ENCODE results near the gene ATP5ME. TPM values are rescaled to one million over a fixed set of nuclear protein-coding genes. Genes with fewer than 3 reads are reported as not detected.

ATP5ME gene
- total and polyA plus RNA-seq, 11 donors: 210 to 2,413 (median 800) TPM

DNA sequence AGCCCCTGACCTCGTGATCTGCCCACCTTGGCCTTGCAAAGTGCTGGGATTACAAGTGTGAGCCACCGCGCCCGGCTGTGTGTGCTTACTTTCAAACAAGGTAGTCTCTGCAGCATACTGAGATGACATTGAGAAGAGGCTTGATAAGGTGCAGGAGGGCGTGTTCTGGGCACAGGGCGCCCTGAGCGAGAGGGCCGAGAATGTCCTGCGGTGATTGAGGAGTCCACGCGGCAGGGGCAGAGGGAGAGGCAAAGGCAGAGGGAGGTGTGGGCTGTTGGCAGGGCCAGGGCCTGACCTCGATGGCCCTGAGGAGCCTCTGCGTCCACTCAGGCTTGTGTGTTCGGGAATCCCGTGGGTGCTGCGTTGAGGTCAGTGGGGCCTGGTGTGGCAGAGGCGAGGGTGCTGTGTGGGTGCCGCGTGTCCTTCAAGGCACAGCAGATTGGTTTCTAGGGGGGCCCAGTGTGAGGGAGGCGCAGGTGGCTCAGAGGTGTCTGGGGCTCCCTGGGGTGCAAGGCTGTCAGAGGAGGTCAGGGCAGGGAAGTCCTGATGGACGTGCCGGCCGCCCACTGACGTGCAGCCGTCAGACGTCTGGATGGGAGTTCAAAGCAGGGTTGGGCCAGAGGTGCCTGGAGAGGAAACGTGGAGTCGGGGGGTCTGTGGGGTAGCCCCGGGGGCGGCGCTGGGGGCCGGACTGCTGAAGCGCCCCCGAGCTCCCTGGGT lies 43.7 kb upstream of the ATP5ME start:
- Histone ChIP-seq H3K4me1 (peaks cover 0 to 35% (median 12%) of the 10 kb centered on the region in 12 donors), H3K4me3 (no peak overlapping the region), H3K27ac (no peak overlapping the region), H3K36me3 (peaks cover 0 to 10% (median 0%) of the 10 kb centered on the region in 9 donors), H3K27me3 (no peaks in the 10 kb centered on the region), H3K9me3 (no peaks in the 10 kb centered on the region)
- intact Hi-C loops (cut with DNase I): no loop called here
- peak; percentile 23 to 53 (median 38) for ATAC-seq
- WGBS, 4 donors: 71 to 80% (median 75%) methylated on average over 24 to 34 of the region's 34 CpGs
- no peak for TF ChIP-seq POLR2A (IDR thresholded peaks at IDR 0.05)
- TF ChIP-seq, protein P1, sequence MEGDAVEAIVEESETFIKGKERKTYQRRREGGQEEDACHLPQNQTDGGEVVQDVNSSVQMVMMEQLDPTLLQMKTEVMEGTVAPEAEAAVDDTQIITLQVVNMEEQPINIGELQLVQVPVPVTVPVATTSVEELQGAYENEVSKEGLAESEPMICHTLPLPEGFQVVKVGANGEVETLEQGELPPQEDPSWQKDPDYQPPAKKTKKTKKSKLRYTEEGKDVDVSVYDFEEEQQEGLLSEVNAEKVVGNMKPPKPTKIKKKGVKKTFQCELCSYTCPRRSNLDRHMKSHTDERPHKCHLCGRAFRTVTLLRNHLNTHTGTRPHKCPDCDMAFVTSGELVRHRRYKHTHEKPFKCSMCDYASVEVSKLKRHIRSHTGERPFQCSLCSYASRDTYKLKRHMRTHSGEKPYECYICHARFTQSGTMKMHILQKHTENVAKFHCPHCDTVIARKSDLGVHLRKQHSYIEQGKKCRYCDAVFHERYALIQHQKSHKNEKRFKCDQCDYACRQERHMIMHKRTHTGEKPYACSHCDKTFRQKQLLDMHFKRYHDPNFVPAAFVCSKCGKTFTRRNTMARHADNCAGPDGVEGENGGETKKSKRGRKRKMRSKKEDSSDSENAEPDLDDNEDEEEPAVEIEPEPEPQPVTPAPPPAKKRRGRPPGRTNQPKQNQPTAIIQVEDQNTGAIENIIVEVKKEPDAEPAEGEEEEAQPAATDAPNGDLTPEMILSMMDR (IDR thresholded peaks at IDR 0.05): no peak
- DNase-seq: peak in 1 of 5 donors; percentile 24

DNA sequence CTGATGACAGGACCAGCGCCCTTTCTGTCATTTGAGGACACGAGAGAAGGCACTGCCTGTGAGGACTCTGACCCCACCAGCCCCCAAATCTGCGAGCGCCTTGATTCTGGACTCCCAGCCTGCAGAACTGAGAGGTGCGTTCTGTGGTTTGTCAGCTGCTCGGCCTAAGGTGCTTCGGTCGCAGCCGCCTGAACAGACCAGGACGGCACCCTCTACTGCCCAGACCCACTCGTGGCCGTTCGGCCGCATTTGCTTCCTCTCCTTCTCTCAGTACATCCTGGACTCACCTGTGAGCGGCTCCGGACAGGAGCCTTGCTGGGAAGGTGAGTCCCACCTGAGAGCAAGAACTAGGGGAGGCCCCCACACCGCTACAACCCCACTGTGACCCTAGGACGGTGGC lies 40.0 kb upstream of the ATP5ME start:
- H3K27ac ChIP-seq: no peak overlapping the region
- no peaks in the 10 kb centered on the region for H3K9me3 ChIP-seq
- ATAC-seq: peak in 1 of 4 donors; percentile 8
- TF ChIP-seq, protein P1 (IDR thresholded peaks at IDR 0.05): no peak
- no peak for TF ChIP-seq POLR2A (IDR thresholded peaks at IDR 0.05)
- peaks cover 0 to 12% (median 0%) of the 10 kb centered on the region in 9 donors for H3K36me3 ChIP-seq
- H3K27me3 ChIP-seq: no peaks in the 10 kb centered on the region
- WGBS, 4 donors: 90 to 92% (median 91%) methylated on average over 14 to 18 of the region's 18 CpGs
- intact Hi-C loops (cut with DNase I): no loop called here
- H3K4me1 ChIP-seq: peaks cover 0 to 23% (median 7%) of the 10 kb centered on the region in 12 donors
- DNase-seq: peak in 1 of 5 donors; percentile 5
- H3K4me3 ChIP-seq: no peak overlapping the region

DNA sequence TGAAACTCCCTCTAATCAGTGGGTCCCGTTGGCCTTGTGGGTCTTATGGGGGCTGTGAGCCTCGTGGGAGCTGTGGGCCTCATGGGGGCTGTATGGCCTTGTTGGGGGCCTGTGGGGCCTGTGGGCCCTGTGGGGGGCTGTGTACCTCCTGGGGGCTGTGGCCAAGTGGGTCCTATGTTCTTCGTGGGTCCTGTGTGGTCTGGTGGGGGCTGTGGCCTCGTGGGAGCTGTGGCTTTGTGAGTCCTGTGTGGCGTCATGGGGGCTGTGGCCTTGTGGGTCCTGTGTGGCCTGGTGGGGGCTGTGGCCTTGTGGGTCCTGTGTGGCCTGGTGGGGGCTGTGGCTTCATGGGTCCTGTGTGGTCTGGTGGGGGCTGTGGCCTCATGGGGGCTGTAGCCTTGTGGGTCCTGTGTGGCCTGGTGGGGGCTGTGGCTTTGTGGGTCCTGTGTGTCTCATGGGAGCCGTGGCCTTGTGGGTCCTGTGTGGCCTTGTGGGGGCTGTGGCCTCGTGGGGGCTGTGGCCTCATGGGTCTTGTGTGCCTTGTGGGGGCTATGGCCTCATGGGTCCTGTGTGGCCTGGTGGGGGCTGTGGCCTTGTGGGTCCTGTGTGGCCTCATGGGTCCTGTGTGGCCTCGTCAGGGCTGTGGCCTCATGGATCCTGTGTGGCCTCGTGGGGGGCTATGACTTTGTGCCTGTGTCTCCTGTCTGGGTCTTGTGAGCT lies 39.0 kb upstream of the ATP5ME start:
- DNase-seq (peak in 1 of 5 donors; percentile 12), ATAC-seq (no peak)
- H3K27ac ChIP-seq: no peak overlapping the region
- peaks cover 0 to 29% (median 14%) of the 10 kb centered on the region in 12 donors for H3K4me1 ChIP-seq
- TF ChIP-seq, protein P1 (IDR thresholded peaks at IDR 0.05): no peak
- TF ChIP-seq POLR2A (IDR thresholded peaks at IDR 0.05): no peak
- no peak overlapping the region for H3K4me3 ChIP-seq
- H3K36me3 ChIP-seq: peaks cover 0 to 12% (median 0%) of the 10 kb centered on the region in 9 donors
- 84 to 98% (median 91%) methylated on average over 9 of the region's 9 CpGs for WGBS, 4 donors
- intact Hi-C loops (cut with DNase I): no loop called here
- H3K9me3 ChIP-seq: no peaks in the 10 kb centered on the region
- no peaks in the 10 kb centered on the region for H3K27me3 ChIP-seq

DNA sequence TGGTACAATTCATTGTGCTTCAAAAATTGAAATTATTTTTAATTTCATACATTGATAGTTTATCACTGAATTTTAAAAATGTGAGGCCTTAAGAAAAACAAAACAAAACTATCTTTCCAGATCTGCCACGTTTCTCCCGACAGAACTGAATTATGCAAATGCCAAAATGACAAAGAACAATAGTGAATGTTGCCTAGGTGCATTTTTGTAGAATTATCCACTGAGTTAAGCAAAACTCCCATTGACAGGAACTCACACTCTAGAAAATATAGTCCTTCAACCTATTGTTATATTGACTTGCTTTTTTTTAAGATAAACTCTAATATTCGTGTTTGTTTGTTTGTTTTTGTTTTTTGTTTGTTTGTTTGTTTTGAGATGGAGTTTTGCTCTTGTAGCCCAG lies 38.0 kb upstream of the ATP5ME start:
- Histone ChIP-seq H3K27me3 (no peaks in the 10 kb centered on the region), H3K4me1 (peaks cover 2 to 26% (median 14%) of the 10 kb centered on the region in 12 donors), H3K27ac (no peak overlapping the region), H3K9me3 (no peaks in the 10 kb centered on the region), H3K4me3 (no peak overlapping the region), H3K36me3 (peaks cover 0 to 12% (median 0%) of the 10 kb centered on the region in 9 donors)
- TF ChIP-seq, protein P1 (IDR thresholded peaks at IDR 0.05): no peak
- no peak for TF ChIP-seq POLR2A (IDR thresholded peaks at IDR 0.05)
- DNase-seq (no peak), ATAC-seq (no peak)
- 59 to 71% (median 62%) methylated on average over 3 of the region's 3 CpGs for WGBS, 4 donors
- intact Hi-C loops (cut with DNase I): no loop called here

Data from heart left ventricle (tissue), 16 donors.